ENCODE measurements around the gene PTPRM. TPM values are rescaled to one million over a fixed set of nuclear protein-coding genes. Genes with fewer than 3 reads are reported as not detected.

The PTPRM gene
- polyA plus RNA-seq, 2 of the 4 experiments (the other 2 are of a cell fraction): 44.5 to 199 TPM

DNA sequence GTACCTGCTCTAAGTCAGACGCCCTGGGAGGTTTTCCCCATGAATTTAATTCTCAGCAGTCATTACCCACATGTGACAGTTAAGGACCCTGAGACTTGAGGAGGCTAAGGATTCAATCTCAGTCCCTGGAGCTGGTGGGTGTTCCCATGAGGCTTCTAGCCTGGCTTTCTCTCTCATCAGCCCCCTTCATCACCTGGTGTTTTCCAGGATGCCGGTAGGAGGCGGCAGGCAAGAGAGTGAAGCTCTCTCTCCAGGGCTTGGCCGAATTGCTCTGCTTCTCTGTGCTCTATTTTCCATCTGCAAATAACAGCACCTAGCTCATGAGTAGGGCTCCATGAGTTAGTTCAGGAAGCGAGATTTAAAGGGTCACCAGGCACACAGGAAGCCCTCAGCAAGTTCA, 241.9 kb downstream of the PTPRM start:
- CTCF ChIA-PET: interaction anchor here (1.2 to 2.0 kb wide), 3 partner anchors 11 to 19 kb away, joined by 3 to 7 read pairs (median 6); no protein-coding TSS in a partner anchor
- no peak overlapping the region for H3K4me3 ChIP-seq
- peak overlapping the region in 1 of 2 experiments; percentile 52; a peak in 2 of 6 replicates for H3K27ac ChIP-seq
- no peak overlapping the region for H3K4me2 ChIP-seq
- H3K9me3 ChIP-seq: 0 out of 3 replicates have a peak, but pooled peaks cover 5% of the 10 kb centered on the region
- TF ChIP-seq CHD2 (IDR thresholded peaks at IDR 0.05; ENCODE audit: low read length, partially characterized antibody): no peak
- TF ChIP-seq, protein P1, sequence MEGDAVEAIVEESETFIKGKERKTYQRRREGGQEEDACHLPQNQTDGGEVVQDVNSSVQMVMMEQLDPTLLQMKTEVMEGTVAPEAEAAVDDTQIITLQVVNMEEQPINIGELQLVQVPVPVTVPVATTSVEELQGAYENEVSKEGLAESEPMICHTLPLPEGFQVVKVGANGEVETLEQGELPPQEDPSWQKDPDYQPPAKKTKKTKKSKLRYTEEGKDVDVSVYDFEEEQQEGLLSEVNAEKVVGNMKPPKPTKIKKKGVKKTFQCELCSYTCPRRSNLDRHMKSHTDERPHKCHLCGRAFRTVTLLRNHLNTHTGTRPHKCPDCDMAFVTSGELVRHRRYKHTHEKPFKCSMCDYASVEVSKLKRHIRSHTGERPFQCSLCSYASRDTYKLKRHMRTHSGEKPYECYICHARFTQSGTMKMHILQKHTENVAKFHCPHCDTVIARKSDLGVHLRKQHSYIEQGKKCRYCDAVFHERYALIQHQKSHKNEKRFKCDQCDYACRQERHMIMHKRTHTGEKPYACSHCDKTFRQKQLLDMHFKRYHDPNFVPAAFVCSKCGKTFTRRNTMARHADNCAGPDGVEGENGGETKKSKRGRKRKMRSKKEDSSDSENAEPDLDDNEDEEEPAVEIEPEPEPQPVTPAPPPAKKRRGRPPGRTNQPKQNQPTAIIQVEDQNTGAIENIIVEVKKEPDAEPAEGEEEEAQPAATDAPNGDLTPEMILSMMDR (IDR thresholded peaks at IDR 0.05): no peak
- TF ChIP-seq, protein P2, sequence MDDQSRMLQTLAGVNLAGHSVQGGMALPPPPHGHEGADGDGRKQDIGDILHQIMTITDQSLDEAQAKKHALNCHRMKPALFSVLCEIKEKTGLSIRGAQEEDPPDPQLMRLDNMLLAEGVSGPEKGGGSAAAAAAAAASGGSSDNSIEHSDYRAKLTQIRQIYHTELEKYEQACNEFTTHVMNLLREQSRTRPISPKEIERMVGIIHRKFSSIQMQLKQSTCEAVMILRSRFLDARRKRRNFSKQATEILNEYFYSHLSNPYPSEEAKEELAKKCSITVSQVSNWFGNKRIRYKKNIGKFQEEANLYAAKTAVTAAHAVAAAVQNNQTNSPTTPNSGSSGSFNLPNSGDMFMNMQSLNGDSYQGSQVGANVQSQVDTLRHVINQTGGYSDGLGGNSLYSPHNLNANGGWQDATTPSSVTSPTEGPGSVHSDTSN (IDR thresholded peaks at IDR 0.05): no peak
- TF ChIP-seq EP300 (IDR thresholded peaks at IDR 0.05): no peak
- no peak for TF ChIP-seq TP53 (CRISPR knock-in tag; IDR thresholded peaks at IDR 0.05)
- no peak for TF ChIP-seq ELK1 (IDR thresholded peaks at IDR 0.05; ENCODE audit: low read depth, low read length)
- TF ChIP-seq SREBF2 (IDR thresholded peaks at IDR 0.05): no peak
- TF ChIP-seq KDM5A (IDR thresholded peaks at IDR 0.05): no peak
- peaks cover 76% of the 10 kb centered on the region for H3K4me1 ChIP-seq
- ATAC-seq (no peak), DNase-seq (ENCODE audit: low read depth in 1 of 2, low spot score in 1 of 2) (no peak), FAIRE-seq (no peak)
- POLR2A ChIA-PET: no interaction called here
- 87% methylated on average over 5 of the region's 5 CpGs for WGBS (ENCODE audit: missing lambda C conversion rate)

DNA sequence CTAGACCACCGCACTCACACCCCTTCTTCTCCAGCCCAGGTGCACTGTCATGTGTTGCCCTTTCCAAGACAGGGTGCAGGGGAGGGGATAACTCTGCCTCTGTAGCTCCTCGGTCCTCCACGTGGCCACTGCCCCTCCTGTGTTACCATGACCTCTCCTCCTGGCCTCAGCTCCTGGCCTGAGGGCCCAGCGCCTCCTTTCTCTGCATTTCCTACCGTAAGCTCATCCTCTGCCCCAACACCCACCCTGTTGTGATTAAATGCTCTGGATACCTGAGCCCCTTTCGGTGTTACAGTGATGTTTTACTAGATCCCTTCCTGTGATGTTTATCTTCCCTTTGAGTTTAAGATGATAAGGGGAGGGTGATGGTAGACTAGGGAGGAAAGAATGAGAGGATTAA, 242.3 kb downstream of the PTPRM start:
- TF ChIP-seq HOXB5 (CRISPR knock-in tag; IDR thresholded peaks at IDR 0.05) (no peak), POLR2AphosphoS2 (conservative IDR thresholded peaks at IDR 0.05; ENCODE audit: low read length) (no peak), JUNB (IDR thresholded peaks at IDR 0.05) (no peak), CBX2 (IDR thresholded peaks at IDR 0.05; ENCODE audit: borderline replicate concordance, low read depth) (no peak), MAX (IDR thresholded peaks at IDR 0.05) (no peak), CHD2 (IDR thresholded peaks at IDR 0.05; ENCODE audit: low read length, partially characterized antibody) (no peak), USF2 (IDR thresholded peaks at IDR 0.05) (no peak), HOXA7 (CRISPR knock-in tag; IDR thresholded peaks at IDR 0.05) (no peak)
- no peak overlapping the region for H3K4me3 ChIP-seq
- H3K4me2 ChIP-seq: no peak overlapping the region
- peak overlapping the region in 1 of 2 experiments; percentile 52; a peak in 2 of 6 replicates for H3K27ac ChIP-seq
- 94% methylated on average over 6 of the region's 6 CpGs for WGBS (ENCODE audit: missing lambda C conversion rate)
- peaks cover 72% of the 10 kb centered on the region for H3K4me1 ChIP-seq
- H3K9me3 ChIP-seq: peaks cover 8% of the 10 kb centered on the region; the same call in 2 of the 3 replicates
- FAIRE-seq: no peak
- ATAC-seq: no peak
- ChIA-PET POLR2A (no interaction called here), CTCF (interaction anchor here (1.2 to 2.0 kb wide), 3 partner anchors 11 to 19 kb away, joined by 3 to 7 read pairs (median 6); no protein-coding TSS in a partner anchor)
- no peak for DNase-seq (ENCODE audit: low read depth in 1 of 2, low spot score in 1 of 2)

DNA sequence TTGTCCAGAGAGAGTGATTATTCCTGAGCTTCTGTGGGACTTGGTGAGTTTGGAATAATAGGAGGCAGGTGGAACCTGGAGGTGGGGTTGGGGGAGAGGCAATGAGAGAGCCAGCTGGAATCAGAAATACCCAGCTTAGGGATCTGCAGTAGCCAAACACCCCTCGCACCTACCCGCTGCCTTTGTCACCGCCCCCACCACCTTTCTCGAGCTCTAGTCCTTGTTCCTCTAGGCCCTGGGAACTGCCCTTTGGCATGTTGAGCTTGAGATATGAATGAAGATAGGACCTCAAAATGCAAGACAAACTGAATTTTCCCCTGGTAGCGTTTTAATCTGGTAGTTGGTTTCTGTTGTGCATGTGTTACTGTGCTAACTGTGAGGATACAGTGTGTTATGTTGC, 242.9 kb downstream of the PTPRM start:
- H3K9me3 ChIP-seq: peaks cover 13% of the 10 kb centered on the region
- DNase-seq (ENCODE audit: low read depth in 1 of 2, low spot score in 1 of 2): no peak
- CTCF ChIA-PET: interaction anchor here (0.5 to 2.0 kb wide), 3 partner anchors 12 to 20 kb away, joined by 3 to 7 read pairs (median 6); no protein-coding TSS in a partner anchor
- peak overlapping the region in 1 of 2 experiments; percentile 52; a peak in 2 of 6 replicates for H3K27ac ChIP-seq
- FAIRE-seq: no peak
- no peak overlapping the region for H3K4me2 ChIP-seq
- peaks cover 66% of the 10 kb centered on the region for H3K4me1 ChIP-seq
- WGBS (ENCODE audit: missing lambda C conversion rate): 88% methylated on average over 5 of the region's 5 CpGs
- POLR2A ChIA-PET: no interaction called here
- no peak for TF ChIP-seq PHF8 (IDR thresholded peaks at IDR 0.05; ENCODE audit: borderline replicate concordance, low read depth)
- H3K4me3 ChIP-seq: no peak overlapping the region
- no peak for ATAC-seq
